Nucleus accumbens (tissue), 56 donors: ENCODE results near the gene ZNF804B.
"Not testable (repeated sequence)": the region's sequence is repeated elsewhere in the genome, so short reads cannot be mapped to it uniquely, and the experiment has no call there.

Source experiments
- DNase-seq, 56 donors: peaks; one replicate each; lab custom pipeline; 2025; lab: John Stamatoyannopoulos, UW

Gene ZNF804B

DNA sequence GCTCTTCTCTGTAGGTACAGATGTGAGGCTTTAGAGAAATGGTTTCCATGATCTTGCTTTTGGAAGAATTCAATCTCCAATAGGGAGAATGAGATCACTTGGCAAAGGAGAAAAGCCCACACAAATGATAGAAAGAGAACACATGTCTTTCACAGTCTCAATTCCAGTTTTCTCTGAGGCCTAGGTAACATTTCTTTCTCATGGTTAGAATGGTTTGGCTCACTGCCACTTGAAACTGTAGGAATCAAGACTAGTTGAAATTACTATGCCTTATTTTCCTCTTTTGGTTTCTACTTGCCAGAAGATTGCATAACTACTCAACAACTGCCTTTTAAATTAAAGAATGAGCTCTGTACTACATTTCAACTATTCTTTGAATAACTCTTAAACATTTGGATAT, 312.6 kb downstream of the ZNF804B start:
- no peak for DNase-seq

DNA sequence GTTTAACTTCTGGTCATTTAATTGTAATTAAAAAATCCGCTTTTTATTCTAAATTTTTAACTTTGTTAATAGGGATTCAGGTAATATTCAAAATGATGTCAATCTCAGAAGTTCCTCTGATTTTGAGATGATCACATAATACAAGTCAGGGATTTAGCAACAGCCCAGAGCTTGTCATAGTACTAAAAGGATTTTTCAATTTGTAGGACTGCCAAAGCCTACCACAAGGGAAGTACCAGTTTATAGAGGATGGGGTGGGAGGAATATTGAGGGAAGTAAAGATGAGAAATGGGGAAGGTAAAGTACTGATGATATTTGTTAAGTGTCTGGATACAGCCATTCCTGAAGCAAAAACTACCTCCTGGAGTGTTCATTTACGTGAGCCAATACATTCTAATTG, 314.3 kb downstream of the ZNF804B start:
- DNase-seq: no peak

- DNase-seq: no peak
These were observed 318.5 kb downstream of the ZNF804B start for GRCh38 chr7:89077992-89078391.

DNA sequence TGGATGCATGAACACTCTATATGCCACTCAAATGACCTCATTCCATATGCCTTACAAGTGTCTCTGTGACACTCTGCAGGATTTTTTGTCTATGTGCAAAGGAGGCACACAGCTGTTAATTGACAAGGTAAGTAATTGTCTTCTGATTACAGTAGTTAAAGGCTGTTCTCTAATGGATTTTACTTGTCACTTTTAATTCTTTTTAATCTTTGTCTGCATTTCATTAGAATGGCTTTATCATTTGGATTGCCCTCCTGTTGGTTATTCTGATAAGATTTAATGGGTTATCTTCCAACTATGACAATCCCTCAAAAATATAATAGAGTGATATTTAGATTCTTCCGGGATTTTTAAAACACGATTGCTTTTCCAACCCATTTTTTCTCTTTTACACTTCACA, 326.1 kb downstream of the ZNF804B start:
- no peak for DNase-seq

GRCh38 chr7:89091550-89091949, 332.1 kb downstream of the ZNF804B start:
- DNase-seq: no peak

DNA sequence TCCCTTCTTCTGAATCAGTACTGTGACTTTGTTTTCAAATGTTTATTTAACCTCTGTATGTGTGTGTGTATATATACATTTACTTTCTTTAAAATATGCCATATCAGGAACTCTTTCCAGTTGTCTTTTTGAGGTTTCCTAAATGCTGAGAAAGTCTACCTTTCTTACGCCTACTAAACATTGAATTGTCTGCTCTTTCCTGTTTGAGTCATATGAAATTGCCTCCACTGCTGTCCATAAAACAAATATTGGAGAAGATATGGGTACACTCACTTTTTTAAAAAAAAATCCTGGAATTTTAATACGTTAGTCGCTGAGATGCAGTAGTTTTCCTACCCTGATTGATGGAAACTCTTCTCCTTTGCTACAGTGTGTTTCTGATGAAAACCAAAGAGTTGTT, 334.8 kb downstream of the ZNF804B start:
- no peak for DNase-seq

- no peak for DNase-seq
These were observed 344.1 kb downstream of the ZNF804B start for GRCh38 chr7:89103564-89103963.

GRCh38 chr7:89104748-89105685, 345.5 kb downstream of the ZNF804B start:
- DNase-seq: no peak

DNA sequence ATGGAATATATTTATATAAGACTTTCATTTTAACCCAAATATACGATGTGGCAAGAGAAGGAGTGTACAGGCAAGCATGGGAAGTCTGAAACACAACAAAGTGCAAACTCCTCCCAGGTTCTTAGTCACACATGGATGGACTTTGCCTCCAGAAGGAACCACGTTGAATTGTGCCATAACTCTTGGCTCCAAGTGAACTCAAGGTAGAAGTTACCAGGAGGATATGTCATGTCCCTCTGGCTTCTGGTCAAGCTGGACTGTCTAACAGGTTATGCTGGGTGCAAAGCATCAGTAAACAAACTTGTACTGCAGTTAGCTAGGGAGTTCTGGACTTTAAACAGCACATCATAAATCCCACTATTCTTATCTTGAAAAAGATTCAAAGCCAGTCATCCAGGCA, 364.4 kb downstream of the ZNF804B start:
- DNase-seq: no peak

DNA sequence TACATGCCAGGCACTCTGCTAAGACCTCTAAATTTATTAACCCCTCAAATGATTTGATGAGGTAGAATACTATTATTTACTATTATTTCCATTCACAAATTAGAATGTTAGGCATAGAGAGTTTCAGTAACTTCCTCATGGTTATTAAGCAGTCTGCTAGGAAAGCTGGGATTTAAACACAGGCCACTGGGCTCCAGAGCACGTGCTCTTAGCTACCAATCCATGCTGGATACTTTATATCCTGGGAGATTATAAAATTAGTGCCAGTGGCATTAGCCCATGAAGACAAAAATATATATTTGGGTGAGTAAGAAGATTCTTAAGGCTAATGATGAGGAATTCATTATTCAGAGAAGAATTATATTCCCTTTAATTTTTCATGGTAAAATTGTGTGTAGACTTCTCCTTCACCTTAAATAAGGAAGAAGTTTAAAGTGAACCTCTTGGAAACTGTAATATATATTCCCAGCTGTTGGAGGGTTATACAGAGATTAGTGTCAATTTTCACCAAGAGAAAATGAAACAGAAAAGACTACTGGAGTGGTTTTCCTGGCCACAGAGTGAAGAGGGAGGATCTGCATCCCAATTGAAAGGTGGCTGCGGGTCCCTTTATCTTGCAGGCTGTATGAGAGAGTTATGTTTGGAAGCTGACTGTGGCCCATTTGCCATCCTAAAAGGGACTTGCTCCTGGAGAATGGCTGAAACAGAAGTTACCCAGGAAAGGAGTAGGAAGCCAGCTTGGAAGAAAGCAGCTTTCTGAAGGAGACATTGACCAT, 370.3 kb downstream of the ZNF804B start:
- no peak for DNase-seq

DNA sequence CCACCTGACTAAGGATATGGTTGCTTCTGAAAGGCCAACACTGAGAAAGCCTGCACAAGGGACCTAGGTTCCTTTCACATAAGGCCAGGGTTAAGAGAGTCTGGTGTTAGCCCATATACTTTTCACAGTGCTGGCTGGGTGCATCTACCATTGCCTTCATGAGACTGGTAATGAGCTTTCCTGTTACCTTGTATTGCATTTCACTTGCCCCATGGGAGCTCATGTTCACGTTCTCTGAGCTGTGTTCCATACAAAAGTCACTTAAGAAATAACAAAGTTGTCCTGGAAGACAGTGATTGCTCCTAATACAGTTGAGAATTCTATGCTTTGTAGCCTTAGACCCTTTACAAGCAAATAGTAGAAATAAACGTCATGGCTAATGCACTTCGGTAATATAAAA, 373.9 kb downstream of the ZNF804B start:
- no peak for DNase-seq

DNA sequence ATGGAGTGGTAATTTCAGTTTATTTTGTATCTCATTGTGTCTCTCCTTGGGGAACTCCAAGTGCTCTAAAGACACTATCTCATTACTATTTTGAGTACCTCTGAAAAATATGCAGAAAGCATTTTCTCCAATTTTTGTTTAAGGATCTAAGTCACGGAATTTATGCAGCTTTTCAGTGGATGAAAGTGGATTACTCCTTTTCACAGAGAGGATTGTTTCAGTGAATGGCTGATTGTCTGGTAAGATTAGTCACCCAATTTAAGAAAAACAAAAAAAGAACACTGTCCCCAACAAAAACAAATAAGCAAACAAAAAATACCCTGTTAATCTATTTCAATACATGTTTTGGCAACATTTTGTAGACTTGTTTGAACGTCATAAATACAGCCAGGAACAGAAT, 374.3 kb downstream of the ZNF804B start:
- DNase-seq: no peak

GRCh38 chr7:89145801-89146200, 386.3 kb downstream of the ZNF804B start:
- no peak for DNase-seq

DNA sequence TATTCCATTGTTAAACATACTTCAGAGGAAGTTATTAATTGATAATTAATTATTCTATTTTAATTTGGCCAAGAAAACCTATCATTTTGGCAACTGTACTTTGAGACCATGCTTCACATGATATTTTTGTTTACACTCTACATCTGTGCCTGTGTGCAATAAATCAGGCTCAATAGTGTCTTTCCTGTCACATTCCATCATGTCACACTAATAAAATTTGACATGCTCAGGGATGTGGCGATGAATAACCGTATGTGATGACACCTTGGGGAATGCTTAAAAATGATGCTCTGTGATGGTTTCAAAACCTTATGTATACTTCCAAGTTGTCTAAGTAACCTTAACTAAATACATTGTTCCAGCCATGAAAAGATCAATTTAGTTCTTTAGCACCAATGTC, 400.6 kb downstream of the ZNF804B start:
- DNase-seq: no peak

DNA sequence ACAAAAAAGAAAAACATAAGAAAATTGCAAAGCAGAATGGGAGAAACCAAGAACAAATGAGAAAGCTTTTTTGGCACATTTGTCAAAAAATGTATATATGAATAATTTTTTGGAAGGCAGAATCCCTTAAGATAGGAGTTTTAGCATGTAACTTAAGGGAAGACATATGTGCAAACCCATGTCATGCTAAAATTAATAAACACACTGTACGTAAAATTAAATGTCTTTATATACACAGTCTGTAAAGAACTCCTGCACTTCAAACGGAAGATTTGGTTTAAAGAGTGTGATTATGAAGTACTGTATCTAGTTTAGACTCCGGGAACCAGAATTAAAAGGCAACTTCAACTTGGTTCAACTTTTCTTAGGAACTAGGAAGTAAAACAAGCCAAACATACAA, 405.9 kb downstream of the ZNF804B start:
- no peak for DNase-seq

- no peak for DNase-seq
These were observed 411.1 kb downstream of the ZNF804B start for GRCh38 chr7:89170628-89171027.

- no peak for DNase-seq
These were observed 422.6 kb downstream of the ZNF804B start for GRCh38 chr7:89182116-89182515.

GRCh38 chr7:89183712-89184111, 424.2 kb downstream of the ZNF804B start:
- no peak for DNase-seq

DNA sequence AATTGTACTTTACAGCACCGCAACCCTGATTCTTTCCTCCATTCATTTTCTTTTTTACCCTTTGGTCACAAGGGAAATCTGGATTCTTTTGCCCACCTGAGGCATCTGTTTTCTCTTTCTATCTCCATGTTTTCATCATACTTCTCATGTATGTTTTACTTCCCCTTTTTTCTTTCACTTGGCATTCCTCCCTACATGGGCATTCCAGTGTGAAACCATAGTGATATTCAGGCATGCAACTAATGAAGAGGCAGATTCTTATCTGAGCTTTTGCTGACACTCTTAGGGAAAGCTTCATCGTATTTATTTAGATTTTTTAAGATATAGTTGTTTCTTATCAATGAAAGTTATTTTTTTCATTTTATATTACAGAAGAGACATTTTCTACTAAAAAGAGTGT, 441.3 kb downstream of the ZNF804B start:
- no peak for DNase-seq

- no peak for DNase-seq
These were observed 464.4 kb downstream of the ZNF804B start for GRCh38 chr7:89223900-89224395.

- DNase-seq: not testable (repeated sequence)
These were observed 469.2 kb downstream of the ZNF804B start for GRCh38 chr7:89228688-89229171.
